ENCODE results near the gene FAM20C.

FAM20C gene

GRCh38 chr7:159370-160270 is 32.8 kb upstream of the FAM20C start:
- no peak for DNase-seq (ENCODE audit: low spot score)

- no peak for DNase-seq (ENCODE audit: low spot score)
Observed at GRCh38 chr7:160958-161725, 31.2 kb upstream of the FAM20C start.

- DNase-seq (ENCODE audit: low spot score): no peak
Observed at GRCh38 chr7:162632-163297, 29.6 kb upstream of the FAM20C start.

- no peak for DNase-seq (ENCODE audit: low spot score)
Observed at GRCh38 chr7:163298-163695, 29.1 kb upstream of the FAM20C start.

- DNase-seq (ENCODE audit: low spot score): no peak
Observed at GRCh38 chr7:163971-164881, 28.1 kb upstream of the FAM20C start.

- DNase-seq (ENCODE audit: low spot score): no peak
Observed at GRCh38 chr7:164882-165660, 27.3 kb upstream of the FAM20C start.

GRCh38 chr7:165661-166337 is 26.6 kb upstream of the FAM20C start:
- DNase-seq (ENCODE audit: low spot score): no peak

GRCh38 chr7:166338-167060 is 25.9 kb upstream of the FAM20C start:
- no peak for DNase-seq (ENCODE audit: low spot score)

- no peak for DNase-seq (ENCODE audit: low spot score)
Observed at GRCh38 chr7:167090-167855, 25.1 kb upstream of the FAM20C start.

GRCh38 chr7:167976-168791 is 24.2 kb upstream of the FAM20C start:
- no peak for DNase-seq (ENCODE audit: low spot score)

GRCh38 chr7:169276-170172 is 22.8 kb upstream of the FAM20C start:
- DNase-seq (ENCODE audit: low spot score): no peak

GRCh38 chr7:170551-171363 is 21.6 kb upstream of the FAM20C start:
- no peak for DNase-seq (ENCODE audit: low spot score)

GRCh38 chr7:171364-171904 is 20.9 kb upstream of the FAM20C start:
- no peak for DNase-seq (ENCODE audit: low spot score)

- DNase-seq (ENCODE audit: low spot score): no peak
Observed at GRCh38 chr7:171912-172515, 20.4 kb upstream of the FAM20C start.

- no peak for DNase-seq (ENCODE audit: low spot score)
Observed at GRCh38 chr7:173209-173918, 19.0 kb upstream of the FAM20C start.

Measured in COLO829 (cell line).